ENCODE measurements around the gene MYO5A.
"Not testable (repeated sequence)": the region's sequence is repeated elsewhere in the genome, so short reads cannot be mapped to it uniquely, and the experiment has no call there.

MYO5A gene

DNA sequence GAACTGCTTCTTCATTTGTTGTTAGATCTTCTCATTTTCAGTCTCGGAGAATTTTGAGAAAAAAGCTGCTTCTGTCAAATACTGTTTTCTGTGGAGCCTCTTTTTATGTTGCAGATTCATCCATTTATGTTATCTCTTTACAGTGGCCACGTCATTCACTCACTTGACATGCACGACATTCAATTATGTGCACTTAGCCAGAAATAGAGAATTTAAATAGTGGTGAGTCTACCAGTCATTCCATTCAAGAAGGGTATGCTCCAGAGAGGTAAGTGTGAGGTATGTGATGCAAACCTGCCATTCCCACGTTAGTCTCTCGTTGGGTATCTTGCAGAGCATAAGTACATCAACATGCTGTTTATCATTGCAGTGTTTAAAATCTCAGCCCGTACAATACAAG lies 30.3 kb upstream of the MYO5A start:
- no peaks in the 10 kb centered on the region for H3K36me3 ChIP-seq (ENCODE audit: control insufficient read depth, insufficient read depth, low read length)
- no peak overlapping the region for H3K4me3 ChIP-seq (ENCODE audit: low read length)
- no peaks in the 10 kb centered on the region for H3K9me3 ChIP-seq (ENCODE audit: control insufficient read depth, low read length)
- H3K9ac ChIP-seq (ENCODE audit: low read length) = no peak overlapping the region
- no peaks in the 10 kb centered on the region for H3K27me3 ChIP-seq (ENCODE audit: control insufficient read depth, insufficient read depth, low read length)
- peaks cover 15% of the 10 kb centered on the region for H3K4me1 ChIP-seq (ENCODE audit: control insufficient read depth, insufficient read depth, low read length)

DNA sequence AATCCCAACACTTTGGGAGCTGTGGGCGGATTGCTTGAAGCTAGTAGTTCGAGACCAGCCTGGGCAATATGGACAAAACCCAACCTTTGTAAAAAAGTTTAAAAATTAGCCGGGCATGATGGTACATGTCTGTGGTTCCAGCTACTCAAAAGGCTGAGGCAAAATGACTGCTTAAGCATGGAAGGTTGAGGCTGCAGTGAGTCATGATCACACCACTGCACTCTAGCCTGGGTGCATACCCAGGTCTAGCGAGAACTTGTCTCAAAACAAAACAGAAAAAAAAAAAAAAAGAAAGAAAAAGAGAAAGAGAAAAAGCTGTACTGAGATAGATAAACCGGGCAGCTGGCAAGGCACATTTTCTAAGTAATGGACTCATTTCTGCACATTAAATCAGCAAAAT lies 29.5 kb upstream of the MYO5A start:
- peaks cover 15% of the 10 kb centered on the region for H3K4me1 ChIP-seq (ENCODE audit: control insufficient read depth, insufficient read depth, low read length)
- H3K36me3 ChIP-seq (ENCODE audit: control insufficient read depth, insufficient read depth, low read length) = no peaks in the 10 kb centered on the region
- H3K27me3 ChIP-seq (ENCODE audit: control insufficient read depth, insufficient read depth, low read length) = no peaks in the 10 kb centered on the region
- no peaks in the 10 kb centered on the region for H3K9me3 ChIP-seq (ENCODE audit: control insufficient read depth, low read length)
- no peak overlapping the region for H3K4me3 ChIP-seq (ENCODE audit: low read length)
- no peak overlapping the region for H3K9ac ChIP-seq (ENCODE audit: low read length)

DNA sequence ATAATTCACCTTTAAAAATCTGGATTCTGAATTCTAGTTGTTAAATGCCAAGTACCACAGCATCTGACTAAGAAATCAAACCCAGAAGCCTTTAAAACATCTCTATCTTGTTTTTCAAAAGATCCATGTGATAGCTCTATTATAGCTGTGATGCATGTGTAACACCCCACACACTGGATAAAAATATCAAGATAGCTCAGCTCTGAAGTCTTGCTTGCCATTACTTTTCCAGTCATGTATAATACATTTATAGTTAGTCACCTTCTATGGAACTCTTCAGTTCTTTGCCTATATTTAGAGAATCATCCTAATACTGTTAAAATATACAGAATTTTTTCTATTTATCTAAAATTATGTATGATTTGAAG lies 28.6 kb upstream of the MYO5A start:
- no peaks in the 10 kb centered on the region for H3K9me3 ChIP-seq (ENCODE audit: control insufficient read depth, low read length)
- no peaks in the 10 kb centered on the region for H3K36me3 ChIP-seq (ENCODE audit: control insufficient read depth, insufficient read depth, low read length)
- peaks cover 15% of the 10 kb centered on the region for H3K4me1 ChIP-seq (ENCODE audit: control insufficient read depth, insufficient read depth, low read length)

DNA sequence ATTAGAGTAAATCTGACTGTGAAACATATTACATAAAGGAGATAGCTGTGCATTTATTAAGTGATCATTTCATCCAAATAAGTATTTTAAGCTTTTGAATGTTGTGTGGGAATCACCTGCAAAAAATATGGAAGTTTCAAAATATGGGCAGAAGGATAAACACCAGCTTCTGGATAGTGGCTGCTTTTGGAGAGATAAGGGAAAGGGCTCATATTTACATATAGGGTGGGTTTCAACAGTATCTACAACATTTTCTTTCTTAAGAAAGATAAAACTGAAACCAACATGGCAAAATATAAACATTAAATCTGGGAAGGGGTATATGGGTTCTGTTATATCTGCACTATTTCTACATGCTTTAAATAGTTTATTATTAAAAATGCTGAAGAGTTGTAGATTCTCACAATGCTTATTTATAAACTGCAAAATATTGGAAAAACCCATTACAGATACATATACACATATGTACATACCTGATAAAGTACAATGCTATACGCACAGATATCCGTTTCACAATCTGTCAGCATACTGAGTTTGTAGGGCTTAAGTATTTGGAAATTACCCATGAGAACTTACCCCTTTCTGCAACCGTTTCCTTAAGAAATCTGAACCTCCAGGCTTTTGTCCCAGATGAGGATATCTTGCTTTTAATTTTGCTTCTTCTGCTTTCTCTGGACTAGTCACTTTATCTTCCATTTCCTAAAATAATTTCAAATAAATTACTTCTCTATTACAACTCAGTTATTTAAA lies 28.0 kb upstream of the MYO5A start:
- H3K36me3 ChIP-seq (ENCODE audit: control insufficient read depth, insufficient read depth, low read length) = no peaks in the 10 kb centered on the region
- no peak overlapping the region for H3K4me3 ChIP-seq (ENCODE audit: low read length)
- no peak overlapping the region for H3K9ac ChIP-seq (ENCODE audit: low read length)
- H3K27me3 ChIP-seq (ENCODE audit: control insufficient read depth, insufficient read depth, low read length) = no peaks in the 10 kb centered on the region
- no peaks in the 10 kb centered on the region for H3K9me3 ChIP-seq (ENCODE audit: control insufficient read depth, low read length)
- H3K4me1 ChIP-seq (ENCODE audit: control insufficient read depth, insufficient read depth, low read length) = peaks cover 15% of the 10 kb centered on the region

More for the DNA sequence above, 28.6 kb upstream of the MYO5A start:
- Histone ChIP-seq H3K4me3 (ENCODE audit: low read length) (no peak overlapping the region), H3K9ac (ENCODE audit: low read length) (no peak overlapping the region), H3K27me3 (ENCODE audit: control insufficient read depth, insufficient read depth, low read length) (no peaks in the 10 kb centered on the region)

DNA sequence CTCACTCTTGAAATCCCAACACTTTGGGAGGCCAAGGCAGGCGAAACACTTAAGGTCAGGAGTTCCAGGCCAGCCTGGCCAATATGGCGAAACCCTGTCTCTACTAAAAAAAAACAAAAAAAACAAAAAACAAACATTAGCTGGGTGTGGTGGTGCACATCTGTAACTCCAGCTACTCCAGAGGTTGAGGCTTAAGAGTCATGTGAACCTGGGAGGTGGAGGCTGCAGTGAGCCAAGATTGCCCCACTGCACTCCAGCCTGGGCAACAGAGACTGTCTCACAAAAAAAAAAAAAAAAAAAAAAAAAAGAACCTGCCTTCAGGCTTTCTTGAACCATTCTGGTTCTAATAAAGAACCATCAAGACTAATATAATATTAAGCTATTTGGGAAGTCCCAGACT lies 23.6 kb upstream of the MYO5A start:
- Histone ChIP-seq H3K9me3 (ENCODE audit: control insufficient read depth, low read length) (no peaks in the 10 kb centered on the region), H3K27me3 (ENCODE audit: control insufficient read depth, insufficient read depth, low read length) (no peaks in the 10 kb centered on the region), H3K4me3 (ENCODE audit: low read length) (no peak overlapping the region), H3K4me1 (ENCODE audit: control insufficient read depth, insufficient read depth, low read length) (peaks cover 7% of the 10 kb centered on the region), H3K9ac (ENCODE audit: low read length) (no peak overlapping the region), H3K36me3 (ENCODE audit: control insufficient read depth, insufficient read depth, low read length) (no peaks in the 10 kb centered on the region)

DNA sequence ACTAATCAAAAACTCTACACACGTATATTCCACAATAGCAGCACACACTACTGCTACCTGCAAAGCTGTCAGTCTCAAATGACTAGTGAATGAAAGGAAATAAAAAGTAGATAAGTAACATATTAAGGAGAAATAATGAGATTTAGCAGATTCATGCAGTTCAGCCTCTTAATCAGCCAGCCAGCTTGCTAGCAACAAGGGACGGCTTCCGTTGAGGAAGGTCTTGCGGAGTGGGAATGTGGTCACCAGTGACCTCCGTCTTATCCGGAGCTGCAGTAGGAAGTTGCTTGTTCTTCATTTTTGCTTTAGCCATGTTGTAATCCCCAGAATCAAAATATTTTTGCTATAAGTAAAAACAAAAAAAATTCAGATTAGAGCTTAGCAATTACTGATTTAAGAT lies 23.1 kb upstream of the MYO5A start:
- Histone ChIP-seq H3K9me3 (ENCODE audit: control insufficient read depth, low read length) (no peaks in the 10 kb centered on the region), H3K27me3 (ENCODE audit: control insufficient read depth, insufficient read depth, low read length) (no peaks in the 10 kb centered on the region), H3K4me3 (ENCODE audit: low read length) (no peak overlapping the region), H3K9ac (ENCODE audit: low read length) (no peak overlapping the region), H3K4me1 (ENCODE audit: control insufficient read depth, insufficient read depth, low read length) (peaks cover 6% of the 10 kb centered on the region), H3K36me3 (ENCODE audit: control insufficient read depth, insufficient read depth, low read length) (no peaks in the 10 kb centered on the region)

DNA sequence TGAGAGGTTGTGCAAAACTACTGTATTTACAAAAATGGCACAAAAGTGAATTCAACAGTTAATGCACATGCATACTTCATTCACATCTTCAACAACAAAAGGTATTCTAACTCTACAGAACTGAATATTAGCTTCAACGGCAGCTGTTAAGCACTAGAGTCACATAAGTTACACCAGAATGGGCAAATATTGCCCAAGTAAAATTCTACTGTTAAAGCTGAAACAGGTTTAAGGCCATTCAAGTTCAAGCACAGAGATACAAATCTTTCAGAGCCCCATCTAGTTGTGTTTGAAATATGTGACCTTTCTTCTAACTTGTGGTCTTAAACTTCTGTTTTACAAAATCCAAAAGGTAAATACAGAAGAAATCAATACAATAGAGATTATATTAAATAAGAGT lies 22.5 kb upstream of the MYO5A start:
- not testable (repeated sequence) for H3K4me1 ChIP-seq (ENCODE audit: control insufficient read depth, insufficient read depth, low read length); H3K27me3 ChIP-seq (ENCODE audit: control insufficient read depth, insufficient read depth, low read length); H3K9ac ChIP-seq (ENCODE audit: low read length); H3K36me3 ChIP-seq (ENCODE audit: control insufficient read depth, insufficient read depth, low read length); H3K9me3 ChIP-seq (ENCODE audit: control insufficient read depth, low read length); H3K4me3 ChIP-seq (ENCODE audit: low read length)

DNA sequence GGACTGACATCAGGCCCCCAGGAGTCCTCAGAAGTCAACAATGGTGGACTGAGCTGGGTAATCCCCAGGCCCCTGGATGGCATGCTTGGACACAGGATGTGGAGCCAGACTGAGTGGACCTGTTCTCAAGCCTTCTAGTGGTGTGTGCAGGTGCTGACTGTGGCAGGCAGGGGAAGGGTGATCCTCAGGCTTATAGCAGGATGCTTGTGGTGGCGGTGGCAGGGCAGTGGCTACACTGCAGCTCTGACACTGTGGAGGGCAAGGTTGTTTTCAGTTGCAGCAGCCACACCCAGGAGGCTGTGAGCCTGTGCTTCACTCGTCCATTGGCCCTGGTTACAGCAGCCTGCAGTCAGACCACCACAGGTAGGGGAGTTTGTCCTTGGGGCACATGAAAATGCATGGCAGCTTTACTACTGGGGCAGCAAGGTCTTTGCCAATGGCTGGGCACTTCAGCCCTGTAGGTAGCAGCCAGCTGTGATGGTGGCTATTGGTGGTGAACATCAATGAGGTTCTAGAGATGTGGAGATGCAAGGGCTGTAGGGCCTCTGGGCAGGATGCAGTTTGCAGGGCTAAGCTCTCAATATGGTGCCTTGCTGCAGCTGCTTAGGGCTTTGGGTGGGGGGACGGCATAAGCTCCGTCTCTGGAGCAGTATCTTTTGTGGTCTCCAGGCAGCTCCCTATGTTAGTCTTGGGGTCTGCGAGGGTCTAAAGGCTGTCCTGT lies 17.5 kb upstream of the MYO5A start:
- no peaks in the 10 kb centered on the region for H3K9me3 ChIP-seq (ENCODE audit: control insufficient read depth, low read length)
- peaks cover 5% of the 10 kb centered on the region for H3K36me3 ChIP-seq (ENCODE audit: control insufficient read depth, insufficient read depth, low read length)
- no peaks in the 10 kb centered on the region for H3K27me3 ChIP-seq (ENCODE audit: control insufficient read depth, insufficient read depth, low read length)
- no peak overlapping the region for H3K4me3 ChIP-seq (ENCODE audit: low read length)
- no peak overlapping the region for H3K9ac ChIP-seq (ENCODE audit: low read length)
- H3K4me1 ChIP-seq (ENCODE audit: control insufficient read depth, insufficient read depth, low read length) = no peaks in the 10 kb centered on the region

DNA sequence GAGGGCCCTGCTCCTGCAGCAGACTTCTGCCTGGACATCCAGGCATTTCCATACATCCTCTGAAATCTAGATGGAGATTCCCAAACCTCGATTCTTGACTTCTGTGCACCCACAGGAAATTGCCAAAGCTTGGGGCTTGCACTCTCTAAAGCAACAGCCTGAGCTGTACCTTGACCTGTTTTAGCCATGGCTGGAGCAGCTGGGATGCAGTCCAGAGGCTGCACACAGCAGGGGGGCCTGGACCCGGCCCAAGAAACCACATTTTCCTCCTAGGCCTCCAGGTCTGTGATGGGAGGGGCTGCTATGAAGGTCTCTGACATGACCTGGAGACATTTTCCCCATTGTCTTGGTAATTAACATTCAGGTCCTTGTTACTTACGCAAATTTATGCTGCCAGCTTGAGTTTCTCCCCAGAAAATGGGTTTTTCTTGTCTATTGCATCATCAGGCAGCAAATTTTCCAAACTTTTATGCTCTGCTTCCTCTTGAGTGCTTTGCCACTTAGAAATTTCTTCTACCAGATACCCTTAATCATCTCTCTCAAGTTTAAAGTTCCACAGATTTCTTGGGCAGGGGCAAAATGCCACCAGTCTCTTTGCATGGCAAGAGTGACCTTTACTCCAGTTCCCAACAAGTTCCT lies 11.8 kb upstream of the MYO5A start:
- no peaks in the 10 kb centered on the region for H3K9me3 ChIP-seq (ENCODE audit: control insufficient read depth, low read length)
- H3K36me3 ChIP-seq (ENCODE audit: control insufficient read depth, insufficient read depth, low read length) = no peaks in the 10 kb centered on the region
- no peak overlapping the region for H3K4me3 ChIP-seq (ENCODE audit: low read length)
- no peaks in the 10 kb centered on the region for H3K27me3 ChIP-seq (ENCODE audit: control insufficient read depth, insufficient read depth, low read length)
- no peak overlapping the region for H3K9ac ChIP-seq (ENCODE audit: low read length)
- H3K4me1 ChIP-seq (ENCODE audit: control insufficient read depth, insufficient read depth, low read length) = no peaks in the 10 kb centered on the region

DNA sequence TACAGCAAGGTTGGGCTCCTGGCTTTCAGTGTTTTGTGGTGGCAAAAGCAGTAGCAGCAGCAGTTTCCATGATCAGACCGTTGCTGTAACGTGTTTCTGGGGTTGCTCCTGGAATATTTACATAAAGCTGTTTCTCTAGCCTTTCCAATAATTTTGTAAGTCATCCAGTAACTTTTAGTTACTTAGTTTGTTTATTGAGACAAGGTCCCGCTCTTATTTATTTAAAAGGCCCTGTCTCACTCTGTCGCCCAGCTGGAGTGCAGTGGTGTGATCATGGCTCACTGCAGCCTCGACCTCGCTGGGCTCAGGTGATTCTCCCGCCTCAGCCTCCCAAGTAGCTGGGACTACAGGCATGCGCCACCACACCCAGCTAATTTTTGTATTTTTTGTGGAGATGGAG lies 8.8 kb upstream of the MYO5A start:
- no peak overlapping the region for H3K9ac ChIP-seq (ENCODE audit: low read length)
- H3K36me3 ChIP-seq (ENCODE audit: control insufficient read depth, insufficient read depth, low read length) = no peaks in the 10 kb centered on the region
- peaks cover 6% of the 10 kb centered on the region for H3K27me3 ChIP-seq (ENCODE audit: control insufficient read depth, insufficient read depth, low read length)

DNA sequence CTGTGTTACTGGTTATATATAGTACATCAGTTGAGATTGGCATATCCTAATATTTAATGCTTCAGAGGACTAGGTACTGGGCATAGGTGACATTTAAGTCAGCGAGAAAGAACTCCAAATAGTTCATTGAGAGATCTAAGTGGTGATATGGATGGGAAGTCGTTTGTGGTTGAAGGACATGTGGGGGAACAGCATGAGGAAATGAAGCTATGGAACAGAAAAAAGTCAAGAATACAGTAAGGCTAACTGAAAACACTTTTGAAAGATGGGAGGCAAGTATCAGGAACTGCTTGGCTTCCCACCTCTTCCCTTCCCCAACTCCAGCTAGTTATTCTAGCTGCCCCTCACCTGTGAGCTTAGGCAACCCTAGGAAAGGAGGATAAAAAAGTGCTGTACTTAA lies 3.7 kb upstream of the MYO5A start:
- no peak overlapping the region for H3K9ac ChIP-seq (ENCODE audit: low read length)
- H3K27me3 ChIP-seq (ENCODE audit: control insufficient read depth, insufficient read depth, low read length) = peaks cover 52% of the 10 kb centered on the region
- no peaks in the 10 kb centered on the region for H3K36me3 ChIP-seq (ENCODE audit: control insufficient read depth, insufficient read depth, low read length)
- H3K4me3 ChIP-seq (ENCODE audit: low read length) = no peak overlapping the region
- no peaks in the 10 kb centered on the region for H3K9me3 ChIP-seq (ENCODE audit: control insufficient read depth, low read length)
- peaks cover 10% of the 10 kb centered on the region for H3K4me1 ChIP-seq (ENCODE audit: control insufficient read depth, insufficient read depth, low read length)

More for the DNA sequence above, 8.8 kb upstream of the MYO5A start:
- H3K9me3 ChIP-seq (ENCODE audit: control insufficient read depth, low read length) = no peaks in the 10 kb centered on the region
- no peaks in the 10 kb centered on the region for H3K4me1 ChIP-seq (ENCODE audit: control insufficient read depth, insufficient read depth, low read length)
- H3K4me3 ChIP-seq (ENCODE audit: low read length) = no peak overlapping the region

DNA sequence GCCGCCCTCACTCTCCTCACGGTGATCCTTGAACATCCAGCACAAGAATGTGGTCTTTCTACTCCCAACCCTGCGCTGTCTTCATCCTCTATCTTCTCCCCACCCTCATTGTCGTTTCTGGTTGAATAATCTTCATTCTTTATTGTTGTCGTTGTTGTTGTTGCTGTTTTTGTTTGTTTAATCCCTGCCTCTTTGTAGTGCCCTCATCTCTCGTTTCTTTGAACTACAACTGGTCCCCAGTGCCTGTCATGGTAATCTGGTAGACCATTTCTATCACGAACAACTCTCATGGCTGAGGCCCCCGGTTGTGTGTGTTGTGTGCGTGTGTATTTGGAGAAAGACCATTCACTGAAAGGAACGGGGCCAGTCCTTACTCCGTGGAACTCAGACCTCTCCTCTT lies 1.3 kb upstream of the MYO5A start:
- peaks cover 10% of the 10 kb centered on the region for H3K4me1 ChIP-seq (ENCODE audit: control insufficient read depth, insufficient read depth, low read length)
- peaks cover 52% of the 10 kb centered on the region for H3K27me3 ChIP-seq (ENCODE audit: control insufficient read depth, insufficient read depth, low read length)
- H3K4me3 ChIP-seq (ENCODE audit: low read length) = no peak overlapping the region
- peak overlapping the region; percentile 38 for H3K9ac ChIP-seq (ENCODE audit: low read length)
- no peaks in the 10 kb centered on the region for H3K9me3 ChIP-seq (ENCODE audit: control insufficient read depth, low read length)
- no peaks in the 10 kb centered on the region for H3K36me3 ChIP-seq (ENCODE audit: control insufficient read depth, insufficient read depth, low read length)
